HepG2 (cell line): ENCODE data around the gene ARID5B. TPM values are rescaled to one million over a fixed set of nuclear protein-coding genes. Genes with fewer than 3 reads are reported as not detected.
A peak's percentile ranks its signal among the peaks of the same experiment; 100 is the strongest.

Experiments used
- ARNT ChIP-seq: fragments of 450-650 bp; IDR thresholded peaks from 2 replicates; pipeline ENCODE4 v1.6.1; 2017
- FOXK2 ChIP-seq: fragments of 450-650 bp; IDR thresholded peaks from 2 replicates; pipeline ENCODE4 v1.6.1; 2016
- HMG20B ChIP-seq: conservative IDR thresholded peaks from 2 replicates; pipeline ENCODE4 v1.6.1; 2016; ENCODE audit warnings: missing genetic modification reagents, missing compliant biosample characterization
- KDM5A ChIP-seq: fragments of 200-600 bp; sonication (generic); IDR thresholded peaks from 2 replicates; pipeline ENCODE4 v1.7.0; 2018; ENCODE audit warnings: antibody characterized with exemption, mild to moderate bottlenecking, low read length, borderline replicate concordance
- MAFK ChIP-seq, 2 experiments: IDR thresholded peaks in 1 of 2; conservative IDR thresholded peaks in 1 of 2; 2 replicates each; pipeline ENCODE4 v1.6.1; 2011; ENCODE audit warnings: improper control_type of control experiment in 2 of 2, low read length in 2 of 2
- MBD4 ChIP-seq: IDR thresholded peaks from 2 replicates; pipeline ENCODE4 v1.6.1; 2012; ENCODE audit warnings: low read length, inconsistent platforms, borderline replicate concordance
- NCOA5 ChIP-seq: sonication (generic); formaldehyde crosslinking; IDR thresholded peaks from 2 replicates; pipeline ENCODE4 v1.4.0; 2020; ENCODE audit warnings: missing genetic modification reagents
- NR2F1 ChIP-seq, 2 experiments: fragments of 450-650 bp in 1 of 2; formaldehyde crosslinking in 1 of 2; IDR thresholded peaks; 2 replicates each; pipeline versions ENCODE4 v1.5.0 to v1.6.1; 2016 to 2020; ENCODE audit warnings: mild to moderate bottlenecking in 1 of 2, missing compliant biosample characterization in 1 of 2, missing genetic modification reagents in 1 of 2, moderate library complexity in 1 of 2
- SIN3B ChIP-seq: fragments of 150-350 bp; IDR thresholded peaks from 2 replicates; pipeline ENCODE4 v1.6.1; 2014; ENCODE audit warnings: low read length
- SNRNP70 ChIP-seq: fragments of 200-400 bp; formaldehyde crosslinking; IDR thresholded peaks from 2 replicates; pipeline ENCODE4 v1.6.1; 2017; ENCODE audit warnings: mild to moderate bottlenecking, low read depth, low read length, moderate library complexity
- TGIF2 ChIP-seq: IDR thresholded peaks from 2 replicates; pipeline ENCODE4 v1.6.1; 2016; ENCODE audit warnings: control low read depth, missing compliant biosample characterization
- YY1 ChIP-seq: IDR thresholded peaks from 2 replicates; pipeline ENCODE4 v1.6.1; 2011; ENCODE audit warnings: low read length, low read depth, moderate library complexity, mild to moderate bottlenecking; ENCODE audit not compliant: insufficient read depth, insufficient replicate concordance
- ZFYVE20 ChIP-seq: sonication (generic); formaldehyde crosslinking; IDR thresholded peaks from 2 replicates; pipeline ENCODE4 v1.8.0; 2023; ENCODE audit warnings: low read depth, mild to moderate bottlenecking, moderate library complexity, missing genetic modification reagents, borderline replicate concordance
- ZNF121 ChIP-seq: sonication (generic); formaldehyde crosslinking; IDR thresholded peaks from 2 replicates; pipeline ENCODE4 v1.5.0; 2020; ENCODE audit warnings: mild to moderate bottlenecking, missing genetic modification reagents
- ZNF225 ChIP-seq: sonication (generic); formaldehyde crosslinking; IDR thresholded peaks from 2 replicates; pipeline ENCODE4 v1.4.0; 2020; ENCODE audit warnings: mild to moderate bottlenecking, missing genetic modification reagents
- ZNF644 ChIP-seq: IDR thresholded peaks from 2 replicates; pipeline ENCODE4 v1.6.1; 2016; ENCODE audit warnings: low read depth
- ZNF766 ChIP-seq: sonication (generic); formaldehyde crosslinking; IDR thresholded peaks from 2 replicates; pipeline ENCODE4 v1.5.0; 2020; ENCODE audit warnings: missing genetic modification reagents, borderline replicate concordance
- polyA plus RNA-seq, 8 experiments: library from polyadenylated mRNA; depleted of rRNA in 3 of 8; stranded (reverse) in 7 of 8; unstranded in 1 of 8; fragments of >200 nt; fragmentation: Illumina TruSeq in 4 of 8; extraction: Trizol in 4 of 8; gene quantifications; 2 replicates each; pipeline versions ENCODE4 v1.2.1 to v1.2.3, GENCODE V29; 2011 to 2016; ENCODE audit warnings: low read depth in 4 of 8, missing spikeins in 1 of 8, mixed read lengths in 1 of 8; ENCODE audit not compliant: insufficient read depth in 1 of 8
- total RNA-seq, 5 experiments: library from RNA; depleted of rRNA; stranded (reverse); fragments of >200 nt; fragmentation: Illumina TruSeq; extraction: Trizol; gene quantifications; 2 replicates each; pipeline ENCODE4 v1.2.3, GENCODE V29; 2016; ENCODE audit warnings: low read depth in 1 of 5
- TF ChIP-seq, protein P1 (sequence below): sonication (generic); formaldehyde crosslinking; IDR thresholded peaks from 2 replicates; pipeline ENCODE4 v1.4.0; 2020; ENCODE audit warnings: low read depth, missing genetic modification reagents
- TF ChIP-seq, protein P2 (sequence below): sonication (generic); formaldehyde crosslinking; IDR thresholded peaks from 2 replicates; pipeline ENCODE4 v1.5.0; 2020; ENCODE audit warnings: mild to moderate bottlenecking, missing genetic modification reagents, moderate library complexity
- TF ChIP-seq, protein P3 (sequence below): sonication (generic); formaldehyde crosslinking; conservative IDR thresholded peaks from 2 replicates; pipeline ENCODE4 v1.4.0; 2020; ENCODE audit warnings: missing genetic modification reagents
- TF ChIP-seq, protein P4 (sequence below): sonication (generic); formaldehyde crosslinking; IDR thresholded peaks from 2 replicates; pipeline ENCODE4 v1.8.1; 2023; ENCODE audit warnings: mild to moderate bottlenecking, moderate library complexity, missing genetic modification reagents

Gene ARID5B
- total and polyA plus RNA-seq, 2 of the 13 experiments (the other 11 are each of a cell fraction or from before 2014, with no cell fraction given), result 6.2 to 21.1 TPM

DNA sequence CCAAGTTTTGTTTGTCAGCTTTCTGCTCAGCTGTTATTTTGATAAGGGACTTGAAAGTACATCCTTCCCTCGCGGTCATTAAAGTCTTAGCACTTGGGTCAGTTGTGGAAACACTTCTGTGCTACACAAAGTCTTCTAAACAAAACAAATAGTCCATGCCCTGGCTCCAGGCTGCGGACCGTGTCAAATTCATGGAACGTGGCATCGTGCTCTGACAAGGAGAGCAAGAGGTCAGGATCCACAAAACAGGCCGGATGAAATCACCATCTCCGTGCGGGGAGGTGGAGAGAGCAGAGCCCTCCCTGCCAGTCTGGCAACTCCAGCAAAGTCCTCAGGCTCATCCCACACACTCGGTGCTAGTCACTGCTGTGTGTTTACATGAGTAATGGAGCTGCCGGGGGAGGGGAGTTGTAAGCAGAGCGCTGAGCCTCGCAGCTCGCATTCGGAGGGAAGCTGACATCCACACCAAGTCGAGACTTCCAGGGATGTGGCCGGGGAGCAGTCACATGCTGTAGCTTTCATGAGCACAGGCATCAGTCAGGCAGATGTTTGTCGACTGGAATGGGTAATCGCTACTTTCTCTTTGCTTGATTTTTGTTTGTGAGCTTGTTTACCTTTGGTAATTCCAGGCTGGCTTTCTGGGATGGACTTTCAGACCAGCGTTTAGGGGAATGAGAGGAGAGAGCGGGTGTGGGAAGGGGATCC lies 147.6 kb downstream of the ARID5B start (continued):
- TF ChIP-seq, protein P1, sequence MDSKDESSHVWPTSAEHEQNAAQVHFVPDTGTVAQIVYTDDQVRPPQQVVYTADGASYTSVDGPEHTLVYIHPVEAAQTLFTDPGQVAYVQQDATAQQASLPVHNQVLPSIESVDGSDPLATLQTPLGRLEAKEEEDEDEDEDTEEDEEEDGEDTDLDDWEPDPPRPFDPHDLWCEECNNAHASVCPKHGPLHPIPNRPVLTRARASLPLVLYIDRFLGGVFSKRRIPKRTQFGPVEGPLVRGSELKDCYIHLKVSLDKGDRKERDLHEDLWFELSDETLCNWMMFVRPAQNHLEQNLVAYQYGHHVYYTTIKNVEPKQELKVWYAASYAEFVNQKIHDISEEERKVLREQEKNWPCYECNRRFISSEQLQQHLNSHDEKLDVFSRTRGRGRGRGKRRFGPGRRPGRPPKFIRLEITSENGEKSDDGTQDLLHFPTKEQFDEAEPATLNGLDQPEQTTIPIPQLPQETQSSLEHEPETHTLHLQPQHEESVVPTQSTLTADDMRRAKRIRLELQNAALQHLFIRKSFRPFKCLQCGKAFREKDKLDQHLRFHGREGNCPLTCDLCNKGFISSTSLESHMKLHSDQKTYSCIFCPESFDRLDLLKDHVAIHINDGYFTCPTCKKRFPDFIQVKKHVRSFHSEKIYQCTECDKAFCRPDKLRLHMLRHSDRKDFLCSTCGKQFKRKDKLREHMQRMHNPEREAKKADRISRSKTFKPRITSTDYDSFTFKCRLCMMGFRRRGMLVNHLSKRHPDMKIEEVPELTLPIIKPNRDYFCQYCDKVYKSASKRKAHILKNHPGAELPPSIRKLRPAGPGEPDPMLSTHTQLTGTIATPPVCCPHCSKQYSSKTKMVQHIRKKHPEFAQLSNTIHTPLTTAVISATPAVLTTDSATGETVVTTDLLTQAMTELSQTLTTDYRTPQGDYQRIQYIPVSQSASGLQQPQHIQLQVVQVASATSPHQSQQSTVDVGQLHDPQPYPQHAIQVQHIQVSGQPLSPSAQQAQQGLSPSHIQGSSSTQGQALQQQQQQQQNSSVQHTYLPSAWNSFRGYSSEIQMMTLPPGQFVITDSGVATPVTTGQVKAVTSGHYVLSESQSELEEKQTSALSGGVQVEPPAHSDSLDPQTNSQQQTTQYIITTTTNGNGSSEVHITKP, result peak; percentile 90
- TF ChIP-seq ZNF121 (CRISPR knock-in tag), result no peak
- peak; percentile 46; the same call in 1 of the 2 replicates for TF ChIP-seq HMG20B (CRISPR knock-in tag)
- TF ChIP-seq MAFK (conservative IDR thresholded peaks at IDR 0.05 in 1 of 2, IDR thresholded peaks at IDR 0.05 in 1 of 2; ENCODE audit: low read length in 2 of 2), result 0 out of 4 replicates have a peak, but pooled peaks of 1 of the 2 experiments have one; percentile 4
- TF ChIP-seq FOXK2, result peak; percentile 80
- no peak for TF ChIP-seq NCOA5 (CRISPR knock-in tag)
- TF ChIP-seq, protein P2, sequence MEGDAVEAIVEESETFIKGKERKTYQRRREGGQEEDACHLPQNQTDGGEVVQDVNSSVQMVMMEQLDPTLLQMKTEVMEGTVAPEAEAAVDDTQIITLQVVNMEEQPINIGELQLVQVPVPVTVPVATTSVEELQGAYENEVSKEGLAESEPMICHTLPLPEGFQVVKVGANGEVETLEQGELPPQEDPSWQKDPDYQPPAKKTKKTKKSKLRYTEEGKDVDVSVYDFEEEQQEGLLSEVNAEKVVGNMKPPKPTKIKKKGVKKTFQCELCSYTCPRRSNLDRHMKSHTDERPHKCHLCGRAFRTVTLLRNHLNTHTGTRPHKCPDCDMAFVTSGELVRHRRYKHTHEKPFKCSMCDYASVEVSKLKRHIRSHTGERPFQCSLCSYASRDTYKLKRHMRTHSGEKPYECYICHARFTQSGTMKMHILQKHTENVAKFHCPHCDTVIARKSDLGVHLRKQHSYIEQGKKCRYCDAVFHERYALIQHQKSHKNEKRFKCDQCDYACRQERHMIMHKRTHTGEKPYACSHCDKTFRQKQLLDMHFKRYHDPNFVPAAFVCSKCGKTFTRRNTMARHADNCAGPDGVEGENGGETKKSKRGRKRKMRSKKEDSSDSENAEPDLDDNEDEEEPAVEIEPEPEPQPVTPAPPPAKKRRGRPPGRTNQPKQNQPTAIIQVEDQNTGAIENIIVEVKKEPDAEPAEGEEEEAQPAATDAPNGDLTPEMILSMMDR (CRISPR knock-in tag), result no peak
- TF ChIP-seq ZNF644 (CRISPR knock-in tag), result peak; percentile 73
- TF ChIP-seq SIN3B, result no peak
- peak; percentile 92 for TF ChIP-seq TGIF2 (CRISPR knock-in tag)
- TF ChIP-seq ZNF225 (CRISPR knock-in tag), result peak; percentile 91; the same call in 1 of the 2 replicates
- TF ChIP-seq SNRNP70, result no peak
- no peak for TF ChIP-seq ARNT
- peak; percentile 74 to 75 for TF ChIP-seq NR2F1 (CRISPR knock-in tag; IDR thresholded peaks at IDR 0.05)
- peak; percentile 71 for TF ChIP-seq YY1
- TF ChIP-seq, protein P3, sequence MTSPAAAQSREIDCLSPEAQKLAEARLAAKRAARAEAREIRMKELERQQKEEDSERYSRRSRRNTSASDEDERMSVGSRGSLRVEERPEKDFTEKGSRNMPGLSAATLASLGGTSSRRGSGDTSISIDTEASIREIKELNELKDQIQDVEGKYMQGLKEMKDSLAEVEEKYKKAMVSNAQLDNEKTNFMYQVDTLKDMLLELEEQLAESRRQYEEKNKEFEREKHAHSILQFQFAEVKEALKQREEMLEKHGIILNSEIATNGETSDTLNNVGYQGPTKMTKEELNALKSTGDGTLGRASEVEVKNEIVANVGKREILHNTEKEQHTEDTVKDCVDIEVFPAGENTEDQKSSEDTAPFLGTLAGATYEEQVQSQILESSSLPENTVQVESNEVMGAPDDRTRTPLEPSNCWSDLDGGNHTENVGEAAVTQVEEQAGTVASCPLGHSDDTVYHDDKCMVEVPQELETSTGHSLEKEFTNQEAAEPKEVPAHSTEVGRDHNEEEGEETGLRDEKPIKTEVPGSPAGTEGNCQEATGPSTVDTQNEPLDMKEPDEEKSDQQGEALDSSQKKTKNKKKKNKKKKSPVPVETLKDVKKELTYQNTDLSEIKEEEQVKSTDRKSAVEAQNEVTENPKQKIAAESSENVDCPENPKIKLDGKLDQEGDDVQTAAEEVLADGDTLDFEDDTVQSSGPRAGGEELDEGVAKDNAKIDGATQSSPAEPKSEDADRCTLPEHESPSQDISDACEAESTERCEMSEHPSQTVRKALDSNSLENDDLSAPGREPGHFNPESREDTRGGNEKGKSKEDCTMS (CRISPR knock-in tag), result no peak
- TF ChIP-seq ZNF766, result peak; percentile 91; the same call in 1 of the 2 replicates
- TF ChIP-seq, protein P4, sequence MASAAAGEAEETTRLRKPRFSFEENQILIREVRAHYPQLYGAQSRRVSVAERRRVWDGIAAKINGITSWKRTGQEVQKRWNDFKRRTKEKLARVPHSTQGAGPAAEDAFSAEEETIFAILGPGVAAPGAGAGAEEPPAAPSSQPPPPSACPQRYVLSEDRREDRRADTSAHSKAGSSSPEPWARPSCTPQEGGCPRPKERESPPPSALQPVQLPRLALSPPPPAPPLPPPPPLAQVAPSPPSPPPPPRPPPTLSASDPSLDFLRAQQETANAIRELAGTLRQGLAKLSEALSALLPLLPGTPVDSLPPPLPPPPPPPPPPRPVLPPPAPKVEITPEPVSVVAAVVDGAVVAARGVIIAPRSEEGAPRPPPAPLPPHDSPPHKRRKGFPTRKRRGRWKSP (CRISPR knock-in tag), result peak; percentile 95
- no peak for TF ChIP-seq ZFYVE20 (CRISPR knock-in tag)
- no peak for TF ChIP-seq KDM5A
- TF ChIP-seq MBD4, result peak; percentile 81; the same call in 1 of the 2 replicates
